Effector memory CD8-positive, alpha-beta T cell (primary cell): ENCODE results near the gene PPM1G.
"Not testable (repeated sequence)": the region's sequence is repeated elsewhere in the genome, so short reads cannot be mapped to it uniquely, and the experiment has no call there.

Experiments
- ATAC-seq: fragments of 150-1000 bp; cut with Tn5 transposase; replicated peaks from 2 replicates; pipeline ENCODE4 v1.10.0; 2021; ENCODE audit warnings: mild to moderate bottlenecking, moderate library complexity
- DNase-seq, 3 experiments: peaks; one replicate each; pipeline ENCODE4 v3.0.0; 2021
- H3K27ac Mint-ChIP-seq, 2 donors: one replicate each; pipeline ENCODE4 v1.8.0; 2022; ENCODE audit warnings: mild to moderate bottlenecking in 2 of 2, mixed read lengths in 2 of 2, moderate library complexity in 2 of 2
- H3K27me3 Mint-ChIP-seq, 2 donors: one replicate each; pipeline ENCODE4 v1.8.0; 2022; ENCODE audit warnings: mixed read lengths in 2 of 2
- H3K36me3 Mint-ChIP-seq: one replicate; pipeline ENCODE4 v1.8.0; 2022; ENCODE audit warnings: mild to moderate bottlenecking, moderate library complexity, mixed read lengths; ENCODE audit not compliant: insufficient read depth
- H3K4me1 Mint-ChIP-seq, 2 donors: one replicate each; pipeline ENCODE4 v1.8.0; 2022; ENCODE audit warnings: low read depth in 2 of 2, mixed read lengths in 2 of 2
- H3K4me3 Mint-ChIP-seq, 2 donors: one replicate each; pipeline ENCODE4 v1.8.0; 2022; ENCODE audit warnings: mild to moderate bottlenecking in 2 of 2, mixed read lengths in 2 of 2, moderate library complexity in 2 of 2
- H3K9me3 Mint-ChIP-seq, 2 donors: one replicate each; pipeline ENCODE4 v1.8.0; 2022; ENCODE audit warnings: mixed read lengths in 2 of 2

Gene PPM1G

GRCh38 chr2:27354597-27354927, 54.8 kb downstream of the PPM1G start:
- Mint-ChIP-seq H3K27me3 (no peaks in the 10 kb centered on the region), H3K9me3 (no peaks in the 10 kb centered on the region), H3K4me3 (peak overlapping the region in 1 of 2 donors; percentile 33), H3K4me1 (peaks cover 33 to 59% of the 10 kb centered on the region in 2 donors), H3K27ac (peak overlapping the region in 1 of 2 donors; percentile 26), H3K36me3 (peaks cover 18% of the 10 kb centered on the region)
- DNase-seq (no peak), ATAC-seq (no peak)

DNA sequence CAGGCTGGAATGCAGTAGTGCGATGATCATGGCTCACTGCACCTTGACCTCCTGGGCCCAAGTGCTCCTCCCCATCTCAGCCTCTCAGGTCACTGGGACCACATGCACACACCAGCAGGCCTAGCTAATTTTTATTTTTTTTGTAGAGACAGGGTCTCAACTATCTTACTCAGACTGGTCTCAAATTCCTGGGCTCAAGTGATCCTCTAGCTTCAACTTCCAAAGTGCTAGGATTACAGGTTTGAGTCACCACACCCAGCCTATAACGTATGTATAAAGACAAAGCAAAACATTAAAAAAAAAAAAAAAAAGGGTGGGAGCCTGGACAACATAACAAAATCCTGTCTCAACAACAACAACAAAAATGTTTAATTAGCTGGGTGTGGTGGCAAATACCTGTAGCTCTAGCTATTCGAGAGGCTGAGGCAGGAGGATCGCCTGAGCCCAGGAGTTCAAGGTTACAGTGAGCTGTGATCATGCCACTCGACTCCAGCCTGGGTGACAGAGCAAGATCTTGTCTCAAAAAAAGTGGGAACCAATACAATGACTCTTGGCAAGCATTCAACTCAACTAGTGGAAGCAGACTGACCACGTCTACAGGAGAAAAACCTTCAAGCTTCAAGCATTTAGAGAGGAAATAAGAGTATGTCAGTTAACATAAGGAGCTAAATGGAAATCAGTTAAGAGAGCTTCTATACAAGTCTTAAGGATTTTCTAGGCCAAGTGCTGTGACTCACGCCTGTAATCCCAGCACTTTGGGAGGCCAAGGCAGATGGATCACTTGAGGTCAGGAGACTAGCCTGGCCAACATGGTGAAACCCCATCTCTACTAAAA, 55.4 kb downstream of the PPM1G start:
- H3K9me3 Mint-ChIP-seq = no peaks in the 10 kb centered on the region
- peak overlapping the region in 1 of 2 donors; percentile 26 for H3K27ac Mint-ChIP-seq
- H3K27me3 Mint-ChIP-seq = no peaks in the 10 kb centered on the region
- peaks cover 33 to 59% of the 10 kb centered on the region in 2 donors for H3K4me1 Mint-ChIP-seq
- DNase-seq = no peak
- H3K4me3 Mint-ChIP-seq = peak overlapping the region in 1 of 2 donors; percentile 33
- H3K36me3 Mint-ChIP-seq = peaks cover 22% of the 10 kb centered on the region
- no peak for ATAC-seq

- H3K4me1 Mint-ChIP-seq = peaks cover 29 to 55% of the 10 kb centered on the region in 2 donors
- not testable (repeated sequence) for H3K4me3 Mint-ChIP-seq, H3K9me3 Mint-ChIP-seq, DNase-seq, ATAC-seq, H3K27me3 Mint-ChIP-seq
- H3K27ac Mint-ChIP-seq = peak overlapping the region in 1 of 2 donors; percentile 26
- peaks cover 23% of the 10 kb centered on the region for H3K36me3 Mint-ChIP-seq
Observed at GRCh38 chr2:27353386-27353761, 56.0 kb downstream of the PPM1G start.

DNA sequence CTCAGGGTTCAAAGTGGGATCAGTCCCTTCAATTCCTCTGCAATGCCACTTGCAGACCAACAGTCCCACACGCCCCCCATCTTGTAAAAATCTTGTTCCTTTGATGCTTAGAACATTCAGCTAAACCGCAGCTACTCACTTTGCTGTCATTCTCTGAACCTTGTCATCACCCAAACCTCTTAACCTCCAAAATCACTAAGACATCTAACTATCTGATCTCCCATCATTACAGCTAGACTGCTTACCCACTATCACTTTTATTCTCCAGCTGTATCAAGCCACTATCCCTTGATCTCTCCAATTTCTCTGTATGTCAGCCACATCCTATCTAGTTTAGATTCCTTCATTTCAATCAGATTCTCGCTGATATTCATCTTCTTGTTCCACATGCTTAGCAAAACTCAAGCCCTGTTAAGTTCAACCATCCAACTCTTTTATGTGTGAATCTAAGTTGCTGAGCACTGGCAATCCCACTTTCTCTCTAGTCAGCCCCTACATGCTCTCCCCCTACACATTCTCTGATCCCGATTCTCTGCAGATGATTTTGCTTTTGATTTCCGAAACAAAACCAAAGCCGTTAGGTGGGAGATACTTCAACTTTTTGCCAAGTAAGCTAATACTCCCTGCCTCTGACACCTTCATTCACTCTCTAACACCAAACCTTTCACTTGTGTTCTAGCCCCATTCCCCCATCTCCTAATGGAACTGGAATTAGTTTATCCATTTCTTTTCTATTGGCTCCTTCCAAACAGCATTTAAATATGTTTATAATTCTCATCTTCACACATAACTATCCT, 57.4 kb downstream of the PPM1G start:
- Mint-ChIP-seq H3K27me3 (no peaks in the 10 kb centered on the region), H3K9me3 (no peaks in the 10 kb centered on the region), H3K4me1 (peaks cover 31 to 52% of the 10 kb centered on the region in 2 donors), H3K36me3 (peaks cover 20% of the 10 kb centered on the region), H3K4me3 (no peak overlapping the region), H3K27ac (peak overlapping the region; percentile 4 to 52)
- DNase-seq (no peak), ATAC-seq (no peak)

- DNase-seq (no peak), ATAC-seq (no peak)
- Mint-ChIP-seq H3K4me3 (no peak overlapping the region), H3K27me3 (no peaks in the 10 kb centered on the region), H3K27ac (no peak overlapping the region), H3K4me1 (peaks cover 31 to 45% of the 10 kb centered on the region in 2 donors), H3K9me3 (no peaks in the 10 kb centered on the region), H3K36me3 (peaks cover 8% of the 10 kb centered on the region)
Observed at GRCh38 chr2:27350106-27350693, 59.2 kb downstream of the PPM1G start.

DNA sequence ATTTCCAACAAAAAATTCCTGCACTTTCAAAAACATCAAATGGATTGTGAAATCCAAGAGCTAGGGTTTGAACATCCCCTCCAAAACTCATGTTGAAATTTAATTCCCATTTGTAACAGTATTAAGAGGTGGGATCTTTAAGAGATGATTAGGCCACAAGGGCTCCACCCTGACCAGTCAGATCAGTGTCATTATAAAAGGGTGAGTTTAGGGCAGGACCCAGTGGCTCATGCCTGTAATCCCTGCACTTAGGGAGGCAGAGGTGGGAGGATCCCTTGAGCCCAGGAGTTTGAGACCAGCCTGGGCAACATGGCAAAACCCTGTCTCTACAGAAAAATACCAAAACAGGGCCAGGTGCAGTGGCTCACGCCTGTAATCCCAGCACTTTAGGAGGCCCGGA, 61.8 kb downstream of the PPM1G start:
- Mint-ChIP-seq H3K36me3 (peaks cover 18% of the 10 kb centered on the region), H3K4me3 (no peak overlapping the region)
- DNase-seq = no peak

GRCh38 chr2:27336173-27336572, 73.2 kb downstream of the PPM1G start:
- DNase-seq (no peak), ATAC-seq (no peak)
- Mint-ChIP-seq H3K4me1 (no peaks in the 10 kb centered on the region), H3K27ac (peak overlapping the region in 1 of 2 donors; percentile 55), H3K27me3 (no peaks in the 10 kb centered on the region), H3K4me3 (no peak overlapping the region), H3K9me3 (no peaks in the 10 kb centered on the region), H3K36me3 (peaks cover 47% of the 10 kb centered on the region)

More for the DNA sequence above, 61.8 kb downstream of the PPM1G start:
- Mint-ChIP-seq H3K27me3 (no peaks in the 10 kb centered on the region), H3K9me3 (no peaks in the 10 kb centered on the region), H3K4me1 (peaks cover 25 to 37% of the 10 kb centered on the region in 2 donors), H3K27ac (no peak overlapping the region)
- ATAC-seq = no peak

DNA sequence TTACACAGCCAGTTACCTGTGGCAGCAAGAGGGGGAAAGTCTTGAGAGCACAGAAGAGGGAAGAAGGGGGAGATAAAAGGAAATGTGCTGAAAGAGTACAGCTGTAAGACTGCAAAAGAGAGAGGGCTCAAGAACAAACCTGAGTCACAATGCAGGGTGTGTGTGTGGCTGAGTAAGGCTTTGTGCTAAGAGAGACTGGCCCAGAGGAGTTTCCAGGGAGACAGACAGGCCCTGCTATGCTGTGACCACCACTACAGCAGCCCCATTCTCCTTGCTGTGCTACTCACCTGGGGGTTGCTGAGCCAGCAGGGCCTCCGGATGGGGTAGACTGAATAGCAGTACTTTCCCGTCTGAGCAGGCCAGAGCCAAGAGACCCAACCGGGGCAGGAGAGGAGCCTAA, 74.1 kb downstream of the PPM1G start:
- H3K27ac Mint-ChIP-seq = peak overlapping the region in 1 of 2 donors; percentile 12
- DNase-seq = no peak

More for the DNA sequence above, 74.1 kb downstream of the PPM1G start:
- peaks cover 41% of the 10 kb centered on the region for H3K36me3 Mint-ChIP-seq
- no peaks in the 10 kb centered on the region for H3K9me3 Mint-ChIP-seq
- no peak for ATAC-seq
- no peaks in the 10 kb centered on the region for H3K27me3 Mint-ChIP-seq
- no peaks in the 10 kb centered on the region for H3K4me1 Mint-ChIP-seq
- H3K4me3 Mint-ChIP-seq = no peak overlapping the region
